Urinary bladder (tissue), 4 donors: ENCODE measurements around the gene ME1. TPM values are rescaled to one million over a fixed set of nuclear protein-coding genes. Genes with fewer than 3 reads are reported as not detected.
"Not testable (repeated sequence)": the region's sequence is repeated elsewhere in the genome, so short reads cannot be mapped to it uniquely, and the experiment has no call there.

Experiments
- DNase-seq: peaks from one replicate; pipeline ENCODE4 v3.0.0-alpha.2; 2015; ENCODE audit errors: extremely low spot score
- H3K27ac ChIP-seq: one replicate; pipeline ENCODE4 v1.5.1; 2013; ENCODE audit warnings: low read depth, mild to moderate bottlenecking, moderate library complexity
- H3K36me3 ChIP-seq: one replicate; pipeline ENCODE4 v1.6.1; 2013; ENCODE audit warnings: mild to moderate bottlenecking, moderate library complexity; ENCODE audit not compliant: insufficient read depth
- H3K4me1 ChIP-seq: one replicate; pipeline ENCODE4 v1.6.1; 2013; ENCODE audit warnings: mild to moderate bottlenecking, moderate library complexity; ENCODE audit not compliant: insufficient read depth
- H3K4me3 ChIP-seq: one replicate; pipeline ENCODE4 v1.5.1; 2013; ENCODE audit warnings: low read depth, low read length
- WGBS: extraction: QIAGEN DNeasy Blood & Tissue Kit; methylation state at CpG from one replicate; pipeline ENCODE4 v1.1.7; 2013; 5-methylcytosine and 5-hydroxymethylcytosine counted together
- polyA plus RNA-seq: library from polyadenylated mRNA; stranded (reverse); fragments of 200-250 nt; gene quantifications from one replicate; pipeline ENCODE4 v1.2.3, GENCODE V29; 2013
- total RNA-seq: library from RNA; depleted of rRNA; stranded (reverse); fragments of >200 nt; gene quantifications from one replicate; pipeline ENCODE4 v1.2.3, GENCODE V29; 2014
- donor health status: healthy with polysubstance abuse.
- donor health status: healthy.

ME1 gene
- total and polyA plus RNA-seq, 2 donors = 12.3 to 23.4 TPM

GRCh38 chr6:83198486-83199172 is 232.2 kb downstream of the ME1 start:
- no peaks in the 10 kb centered on the region for H3K36me3 ChIP-seq
- no peak overlapping the region for H3K4me3 ChIP-seq
- DNase-seq = no peak
- 89% methylated on average over 4 of the region's 4 CpGs for whole genome bisulfite sequencing
- no peak overlapping the region for H3K27ac ChIP-seq
- no peaks in the 10 kb centered on the region for H3K4me1 ChIP-seq

GRCh38 chr6:83193747-83194566 is 236.9 kb downstream of the ME1 start:
- 3% methylated on average over 44 of the region's 44 CpGs for WGBS
- no peaks in the 10 kb centered on the region for H3K4me1 ChIP-seq
- H3K4me3 ChIP-seq = peak overlapping the region; percentile 74
- no peak overlapping the region for H3K27ac ChIP-seq
- H3K36me3 ChIP-seq = no peaks in the 10 kb centered on the region
- DNase-seq = no peak

GRCh38 chr6:83192871-83193746 is 237.7 kb downstream of the ME1 start, which contains the start of the genes PGM3 and RWDD2A:
Gene PGM3 (minus strand): TSS chr6:83193265. CDS start chr6:83191012, 2,253 bp downstream.
Gene RWDD2A (plus strand): TSS chr6:83193357. CDS start chr6:83194452, 1,095 bp downstream.
- H3K36me3 ChIP-seq = no peaks in the 10 kb centered on the region
- peak within 1 kb of the TSS; percentile 74 for H3K4me3 ChIP-seq
- DNase-seq = peak; percentile 57
- H3K4me1 ChIP-seq = no peaks in the 10 kb centered on the region
- peak within 1 kb of the TSS; percentile 68 for H3K27ac ChIP-seq
- under 1% methylated on average over 88 of the region's 88 CpGs for WGBS

GRCh38 chr6:83192456-83192855 is 238.4 kb downstream of the ME1 start:
- WGBS = under 1% methylated on average over 4 of the region's 4 CpGs
- no peak for DNase-seq

GRCh38 chr6:83191974-83192373 is 238.9 kb downstream of the ME1 start:
- not testable (repeated sequence) for H3K36me3 ChIP-seq, H3K4me1 ChIP-seq, DNase-seq, H3K27ac ChIP-seq
- peak overlapping the region; percentile 74 for H3K4me3 ChIP-seq
- WGBS = 84% methylated on average over 18 of the region's 18 CpGs

More at GRCh38 chr6:83192456-83192855, 238.4 kb downstream of the ME1 start:
- peak overlapping the region; percentile 68 for H3K27ac ChIP-seq
- no peaks in the 10 kb centered on the region for H3K36me3 ChIP-seq
- peak overlapping the region; percentile 74 for H3K4me3 ChIP-seq
- no peaks in the 10 kb centered on the region for H3K4me1 ChIP-seq

- no peaks in the 10 kb centered on the region for H3K4me1 ChIP-seq
- no peaks in the 10 kb centered on the region for H3K36me3 ChIP-seq
- no peak overlapping the region for H3K27ac ChIP-seq
- no peak overlapping the region for H3K4me3 ChIP-seq
- no peak for DNase-seq
- 66% methylated on average over 6 of the region's 6 CpGs for WGBS
These were observed 240.2 kb downstream of the ME1 start for GRCh38 chr6:83190626-83191025.

GRCh38 chr6:83188501-83188900 is 242.3 kb downstream of the ME1 start:
- H3K4me3 ChIP-seq = no peak overlapping the region
- DNase-seq = no peak
- H3K4me1 ChIP-seq = no peaks in the 10 kb centered on the region
- H3K27ac ChIP-seq = no peak overlapping the region
- H3K36me3 ChIP-seq = no peaks in the 10 kb centered on the region
- 71% methylated on average over 3 of the region's 3 CpGs for WGBS

GRCh38 chr6:83185096-83185495 is 245.8 kb downstream of the ME1 start:
- no peak for DNase-seq
- Histone ChIP-seq H3K36me3 (no peaks in the 10 kb centered on the region), H3K4me3 (no peak overlapping the region), H3K4me1 (no peaks in the 10 kb centered on the region), H3K27ac (no peak overlapping the region)
- 94% methylated on average over 2 of the region's 2 CpGs for WGBS

- Histone ChIP-seq H3K4me1 (no peaks in the 10 kb centered on the region), H3K36me3 (no peaks in the 10 kb centered on the region), H3K27ac (no peak overlapping the region), H3K4me3 (no peak overlapping the region)
- 56% methylated on average over 9 of the region's 9 CpGs for WGBS
- no peak for DNase-seq
These were observed 247.6 kb downstream of the ME1 start for GRCh38 chr6:83183082-83183828.

- WGBS = 85% methylated on average over 1 of the region's 1 CpG
- Histone ChIP-seq H3K27ac (no peak overlapping the region), H3K36me3 (peaks cover 1% of the 10 kb centered on the region), H3K4me3 (no peak overlapping the region), H3K4me1 (no peaks in the 10 kb centered on the region)
- no peak for DNase-seq
These were observed 248.7 kb downstream of the ME1 start for GRCh38 chr6:83182114-83182513.

- DNase-seq = no peak
- Histone ChIP-seq H3K27ac (no peak overlapping the region), H3K36me3 (peaks cover 1% of the 10 kb centered on the region), H3K4me3 (no peak overlapping the region), H3K4me1 (no peaks in the 10 kb centered on the region)
These were observed 250.4 kb downstream of the ME1 start for GRCh38 chr6:83180426-83180950.

- H3K27ac ChIP-seq = no peak overlapping the region
- DNase-seq = no peak
- H3K4me1 ChIP-seq = no peaks in the 10 kb centered on the region
- 39% methylated on average over 4 of the region's 4 CpGs for WGBS
- H3K4me3 ChIP-seq = no peak overlapping the region
- H3K36me3 ChIP-seq = peaks cover 1% of the 10 kb centered on the region
These were observed 254.6 kb downstream of the ME1 start for GRCh38 chr6:83176246-83176645.
